Measurements from ENCODE around the gene TAOK1.

Gene TAOK1

DNA sequence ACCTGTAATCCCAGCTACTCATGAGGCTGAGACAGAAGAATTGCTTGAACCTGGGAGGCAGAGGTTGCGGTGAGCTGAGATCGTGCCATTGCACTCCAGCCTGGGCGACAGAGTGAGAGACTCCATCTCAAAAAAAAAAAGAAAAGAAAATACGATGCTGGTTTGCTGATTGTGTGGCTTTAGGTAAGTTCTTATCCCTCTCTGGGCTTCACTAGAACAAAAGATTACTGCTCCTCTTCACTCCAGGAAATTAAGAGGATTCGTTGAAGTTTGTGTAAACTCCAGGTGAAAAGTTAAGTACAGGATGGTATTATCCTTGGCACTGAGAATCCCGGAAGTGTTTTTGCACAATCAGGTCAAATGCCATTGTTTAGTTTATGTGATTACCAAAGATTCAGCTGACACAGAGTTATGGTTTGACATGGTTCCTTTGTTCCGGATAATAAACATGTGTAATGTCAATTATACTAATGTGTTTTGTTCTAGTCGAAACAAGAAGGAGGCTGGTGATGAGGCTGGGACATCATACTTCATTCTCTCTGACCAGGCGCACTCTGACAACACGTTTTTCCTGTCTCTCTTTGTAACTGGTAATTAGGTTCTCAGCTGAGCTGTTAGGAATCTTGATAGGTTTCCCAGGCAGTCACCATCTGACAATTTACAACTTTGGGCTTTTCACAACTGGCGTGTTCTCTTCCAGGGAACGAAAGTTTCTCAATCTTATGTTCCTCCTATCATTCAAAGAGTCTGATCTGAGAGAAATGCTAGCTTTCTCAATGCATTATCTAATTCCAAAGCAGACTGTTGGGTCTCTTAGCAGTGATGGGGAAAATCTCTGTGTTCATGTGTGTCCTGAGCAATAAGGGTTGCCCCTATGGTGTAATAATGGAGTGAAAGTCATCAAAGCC lies 10.8 kb upstream of the TAOK1 start:
- no peak for DNase-seq (ENCODE audit: low spot score)

DNA sequence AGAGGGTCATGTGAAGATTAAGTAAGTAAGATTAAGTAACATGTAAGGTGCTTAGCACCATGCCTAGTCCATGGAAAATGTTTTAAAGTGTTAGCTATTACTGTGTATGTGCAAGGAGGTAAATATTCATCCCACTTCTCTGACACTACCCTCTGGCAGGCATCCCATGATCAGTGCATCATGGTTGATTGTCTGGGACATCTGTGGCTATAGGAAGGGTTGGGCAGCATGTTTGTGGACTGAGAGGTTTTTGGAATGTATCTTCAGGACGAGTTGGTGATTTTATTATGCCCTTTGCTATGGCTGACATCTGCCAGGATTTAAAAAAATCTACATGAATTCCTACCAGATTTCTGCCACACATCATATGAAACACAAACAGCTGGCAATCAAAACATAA lies 6.5 kb upstream of the TAOK1 start:
- no peak for DNase-seq (ENCODE audit: low spot score)

DNA sequence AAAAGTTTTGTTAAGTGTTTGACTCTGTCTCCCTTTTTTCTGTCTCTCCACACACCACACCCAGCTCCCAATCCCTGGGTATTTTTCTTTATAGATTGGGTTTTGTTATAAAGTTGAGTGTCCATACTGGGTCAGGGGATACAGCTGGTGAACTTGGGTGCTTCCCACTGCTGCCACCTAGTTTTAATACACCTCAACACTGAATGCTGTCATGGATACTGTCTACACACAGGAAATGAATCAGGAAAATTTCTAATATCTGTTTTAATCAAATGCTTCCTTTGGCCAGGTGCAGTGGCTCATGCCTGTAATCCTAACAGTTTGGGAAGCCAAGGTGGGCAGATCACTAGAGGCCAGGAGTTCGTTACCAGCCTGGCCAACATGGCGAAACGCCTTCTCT lies 5.3 kb upstream of the TAOK1 start:
- DNase-seq (ENCODE audit: low spot score) = no peak

DNA sequence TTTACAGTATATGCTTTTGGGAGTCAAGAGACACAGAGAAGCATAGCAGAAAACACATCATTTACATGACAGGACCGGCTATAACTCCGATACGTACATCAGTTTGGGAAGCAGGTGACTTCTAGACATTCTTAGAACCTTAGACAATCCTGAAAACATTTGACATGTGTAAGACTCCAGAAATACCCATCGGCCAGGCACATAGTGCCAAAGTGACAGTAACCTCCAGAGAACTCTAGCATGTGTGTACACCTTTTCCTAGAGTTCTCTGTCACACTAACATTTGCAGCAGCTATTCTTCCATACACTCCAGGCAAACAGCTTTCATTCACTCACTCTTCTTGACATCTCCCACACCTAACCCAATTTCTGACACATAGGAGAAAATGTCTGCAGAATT lies 3.4 kb upstream of the TAOK1 start:
- no peak for DNase-seq (ENCODE audit: low spot score)

DNA sequence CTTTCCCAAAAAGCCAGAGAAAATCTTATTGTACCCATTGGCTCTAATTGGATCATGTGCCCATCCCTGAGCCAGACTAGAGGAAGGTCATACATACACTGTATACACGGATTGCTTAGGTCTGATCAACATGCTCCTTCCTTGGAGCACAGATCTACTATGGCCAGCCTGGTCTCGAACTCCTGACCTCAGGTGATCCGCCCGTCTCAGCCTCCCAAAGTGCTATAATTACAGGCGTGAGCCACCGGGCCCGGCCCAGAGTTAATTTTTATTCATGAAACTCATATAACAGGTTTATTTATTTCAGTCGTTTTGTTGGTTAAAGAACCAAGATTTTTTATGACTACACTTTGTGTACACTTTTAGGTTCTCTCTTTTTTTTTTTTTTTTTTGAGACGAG lies 1.2 kb upstream of the TAOK1 start:
- no peak for DNase-seq (ENCODE audit: low spot score)

DNA sequence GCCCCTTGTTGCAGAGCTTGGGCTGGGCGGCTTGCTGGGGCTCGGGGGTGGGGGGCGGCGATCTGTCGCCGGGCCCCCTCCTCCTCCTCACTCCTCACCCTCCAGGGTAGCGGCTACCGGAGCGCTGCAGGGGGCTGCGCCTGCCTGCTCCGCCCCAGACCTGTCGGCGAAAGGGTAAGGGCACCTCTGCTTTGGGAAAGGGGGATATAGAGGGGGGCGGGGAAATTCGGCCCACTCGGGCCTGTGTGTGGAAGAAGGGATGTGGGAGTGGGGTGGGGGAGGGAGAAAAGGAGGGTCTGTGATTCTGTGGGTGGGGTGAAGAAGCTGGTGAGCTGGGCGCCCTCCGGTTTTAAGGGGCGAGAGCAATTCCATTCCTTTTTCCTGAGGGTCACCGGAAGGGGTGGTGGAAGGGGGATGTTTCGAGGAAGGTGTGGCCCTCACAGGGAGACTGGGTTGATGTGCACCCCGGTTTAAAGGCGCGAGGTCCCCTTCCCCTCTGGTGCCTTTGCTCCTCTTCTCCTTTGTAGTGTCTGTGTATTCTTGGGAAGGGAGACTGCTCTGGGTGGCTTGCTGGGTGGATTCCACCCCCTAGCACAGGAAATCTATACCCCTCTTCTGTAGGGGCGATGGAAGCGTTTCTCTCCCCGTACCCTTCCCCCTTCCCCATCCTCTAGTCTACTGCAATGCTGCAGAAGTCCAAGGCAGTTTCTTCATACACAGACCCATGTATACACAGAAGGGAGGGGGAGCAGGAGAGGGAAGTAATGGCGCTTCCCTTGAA lies 878 bp downstream of the TAOK1 start:
- peak; percentile 43 for DNase-seq (ENCODE audit: low spot score)

DNA sequence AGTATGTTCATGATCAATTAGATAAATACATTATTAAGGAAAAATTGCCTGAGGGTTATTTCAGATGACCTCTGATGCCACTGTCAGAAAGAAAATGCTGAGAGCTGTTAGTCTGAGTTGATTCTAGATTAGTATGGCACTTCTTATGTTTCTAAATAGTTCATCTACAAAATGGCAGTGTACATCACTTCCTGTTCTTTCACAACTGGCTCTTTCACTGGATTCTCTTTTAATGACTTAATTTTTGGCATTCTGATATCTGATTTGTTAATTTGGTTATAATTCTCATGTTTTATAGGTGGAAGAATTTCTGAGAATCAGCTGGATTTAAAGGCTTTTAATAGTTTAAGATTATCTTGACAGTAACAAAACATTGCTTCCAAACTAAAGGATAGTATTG lies 3.3 kb downstream of the TAOK1 start:
- no peak for DNase-seq (ENCODE audit: low spot score)

DNA sequence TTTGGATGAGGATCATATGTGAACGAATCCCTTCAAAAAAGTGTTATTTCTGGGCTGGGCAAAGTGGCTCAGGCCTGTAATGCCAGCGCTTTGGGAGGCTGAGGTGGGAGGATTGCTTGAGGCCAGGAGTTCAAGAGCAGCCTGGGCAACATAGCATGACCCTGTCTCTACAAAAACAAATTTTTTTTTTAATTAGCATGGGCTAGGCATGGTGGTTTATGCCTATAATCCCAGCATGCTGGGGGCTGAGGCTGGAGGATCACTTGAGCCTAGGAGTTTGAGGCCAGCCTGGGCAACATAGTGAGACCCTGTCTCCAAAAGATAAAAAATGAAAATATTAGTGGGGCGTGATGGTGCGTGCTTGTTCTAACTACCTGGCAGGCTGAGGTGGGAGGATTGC lies 4.6 kb downstream of the TAOK1 start:
- DNase-seq (ENCODE audit: low spot score) = no peak

DNA sequence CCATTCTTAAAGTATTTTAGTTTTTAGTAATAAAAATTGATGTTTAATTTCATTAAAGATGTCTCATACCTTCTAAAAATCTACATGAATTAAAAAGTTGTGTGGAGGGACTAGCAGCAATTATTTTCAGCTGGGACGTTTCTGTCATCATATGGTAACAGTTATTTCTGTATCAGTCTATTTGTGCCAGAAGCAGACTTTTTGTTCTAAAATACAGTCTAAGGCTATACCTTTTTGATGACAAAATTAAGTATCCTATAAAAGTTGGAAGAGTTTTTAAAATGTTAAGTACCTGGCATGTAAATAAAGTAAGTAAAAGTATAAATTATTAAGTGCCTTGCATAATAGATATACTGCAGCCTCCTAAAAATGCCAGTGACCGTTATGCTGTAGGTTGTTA lies 5.9 kb downstream of the TAOK1 start:
- no peak for DNase-seq (ENCODE audit: low spot score)

DNA sequence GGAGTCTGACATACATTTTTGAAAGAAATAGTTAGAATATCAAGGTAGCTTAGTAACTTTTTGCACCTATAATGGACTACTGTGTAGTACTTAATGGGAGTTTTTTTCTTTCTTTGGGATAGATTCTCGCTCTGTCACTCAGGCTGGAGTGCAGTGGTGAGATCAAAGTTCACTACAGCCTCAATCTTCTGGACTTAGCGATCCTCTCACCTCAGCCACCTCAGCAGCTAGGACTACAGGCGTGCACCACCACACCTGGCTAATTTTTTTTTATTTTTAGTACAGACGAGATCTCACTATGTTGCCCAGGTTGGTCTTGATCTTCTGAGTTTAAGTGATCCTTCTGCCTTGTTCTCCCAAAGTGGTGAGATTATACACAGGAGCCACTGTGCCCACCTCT lies 9.5 kb downstream of the TAOK1 start:
- no peak for DNase-seq (ENCODE audit: low spot score)

DNA sequence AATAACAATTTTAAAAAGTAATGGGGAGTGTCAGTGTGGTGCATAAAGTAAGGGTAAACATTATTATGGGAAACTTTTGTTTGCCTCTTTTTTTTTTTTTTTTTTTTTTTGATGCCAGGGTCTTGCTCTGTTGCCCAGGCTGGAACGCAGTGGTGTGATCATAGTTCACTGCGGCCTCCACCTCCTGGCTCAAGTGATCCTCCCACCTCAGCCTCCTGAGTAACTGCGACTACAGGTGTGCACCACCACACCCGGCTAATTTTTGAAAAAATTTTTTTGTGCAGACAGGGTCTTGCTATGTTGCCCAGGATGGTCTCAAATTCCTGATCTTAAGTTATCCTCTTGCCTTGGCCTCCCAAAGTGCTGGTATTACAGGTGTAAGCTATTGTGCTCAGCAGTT lies 10.7 kb downstream of the TAOK1 start:
- no peak for DNase-seq (ENCODE audit: low spot score)

DNA sequence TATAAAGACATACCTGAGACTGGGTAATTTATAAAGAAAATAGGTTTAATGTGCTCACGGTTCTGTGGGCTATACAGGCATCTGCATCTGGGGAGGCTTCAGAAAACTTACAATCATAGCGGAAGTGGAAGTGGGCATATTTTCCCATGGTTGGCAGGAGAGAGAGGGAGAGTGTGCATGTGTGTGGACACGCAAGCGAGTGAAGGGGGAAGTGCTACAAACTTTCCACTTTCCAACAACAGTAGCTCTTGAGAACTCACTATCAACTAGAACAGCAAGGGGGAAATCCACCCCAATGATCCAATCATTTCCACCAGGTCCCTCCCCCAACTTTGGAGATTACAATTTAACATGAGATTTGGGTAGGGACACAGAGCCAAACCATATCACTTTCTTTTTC lies 11.1 kb downstream of the TAOK1 start:
- no peak for DNase-seq (ENCODE audit: low spot score)

DNA sequence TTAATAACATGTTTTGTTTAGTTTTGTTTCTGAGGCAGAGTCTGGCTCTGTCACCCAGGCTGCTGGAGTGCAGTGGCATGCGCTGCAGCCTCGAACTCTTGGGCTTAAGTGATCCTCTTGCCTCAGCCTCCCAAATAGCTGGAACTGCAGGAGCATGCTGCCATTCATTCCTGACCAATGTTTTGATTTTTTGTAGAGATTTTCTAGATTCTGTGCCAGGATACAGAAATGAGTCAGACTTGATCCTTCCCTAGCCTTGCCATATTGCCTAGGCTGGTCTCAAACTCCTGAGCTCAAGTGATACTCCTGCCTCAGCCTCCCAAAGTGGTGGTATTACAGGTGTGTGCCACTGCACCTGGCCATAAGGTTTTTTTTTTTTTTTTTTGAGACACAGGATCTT lies 17.7 kb downstream of the TAOK1 start:
- DNase-seq (ENCODE audit: low spot score) = no peak

DNA sequence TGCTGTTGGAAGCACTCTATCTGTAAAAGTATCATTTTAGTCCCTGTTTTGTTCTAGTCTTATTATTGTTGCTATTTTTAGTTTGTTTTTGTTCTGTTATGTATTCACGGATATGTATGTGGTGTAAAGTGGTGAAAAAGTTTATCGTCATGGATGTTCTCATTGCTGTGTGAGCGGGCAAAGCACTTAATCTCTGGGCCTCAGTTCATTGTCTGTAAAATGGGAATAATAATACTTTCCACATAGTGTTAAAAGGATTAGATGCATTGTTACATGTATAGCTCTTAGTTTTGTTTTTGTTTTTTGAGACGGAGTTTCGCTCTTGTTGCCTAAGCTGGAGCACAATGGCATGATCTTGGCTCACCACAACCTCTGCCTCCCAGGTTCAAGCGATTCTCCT lies 19.8 kb downstream of the TAOK1 start:
- no peak for DNase-seq (ENCODE audit: low spot score)

DNA sequence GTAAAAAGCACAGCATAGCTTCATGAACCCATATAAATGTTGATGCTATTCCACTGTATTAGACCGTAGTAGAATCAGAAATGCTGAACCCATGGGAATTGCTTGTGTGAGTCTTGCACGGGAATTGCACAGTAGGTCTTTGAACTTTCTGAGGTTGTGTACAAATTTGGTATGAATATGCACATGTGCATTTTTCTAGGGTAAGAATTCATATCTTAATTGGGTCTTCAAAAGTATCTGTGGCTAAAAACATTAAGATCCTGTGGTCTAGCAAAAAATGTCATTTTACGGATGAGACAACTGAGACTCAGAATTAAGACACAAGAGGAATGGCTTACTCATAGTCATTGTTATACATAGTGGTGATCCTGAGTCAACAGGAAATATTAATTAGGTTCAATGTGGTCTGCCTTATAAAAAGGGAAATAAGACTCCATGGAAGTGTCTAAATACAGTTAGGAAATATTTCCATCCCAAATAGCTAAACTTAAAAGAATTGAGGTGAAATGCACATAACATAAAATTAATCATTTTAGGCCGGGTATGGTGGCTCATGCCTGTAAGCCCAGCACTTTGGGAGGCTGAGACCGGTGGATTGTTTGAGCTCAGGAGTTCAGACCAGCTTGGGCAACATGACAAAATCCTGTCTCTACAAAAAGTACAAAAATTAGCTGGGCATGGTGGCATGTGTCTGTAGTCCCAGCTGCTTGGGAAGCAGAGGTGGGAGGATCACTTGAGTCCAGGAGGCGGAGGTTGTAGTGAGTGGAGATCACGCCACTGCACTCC lies 22.8 kb downstream of the TAOK1 start:
- no peak for DNase-seq (ENCODE audit: low spot score)

DNA sequence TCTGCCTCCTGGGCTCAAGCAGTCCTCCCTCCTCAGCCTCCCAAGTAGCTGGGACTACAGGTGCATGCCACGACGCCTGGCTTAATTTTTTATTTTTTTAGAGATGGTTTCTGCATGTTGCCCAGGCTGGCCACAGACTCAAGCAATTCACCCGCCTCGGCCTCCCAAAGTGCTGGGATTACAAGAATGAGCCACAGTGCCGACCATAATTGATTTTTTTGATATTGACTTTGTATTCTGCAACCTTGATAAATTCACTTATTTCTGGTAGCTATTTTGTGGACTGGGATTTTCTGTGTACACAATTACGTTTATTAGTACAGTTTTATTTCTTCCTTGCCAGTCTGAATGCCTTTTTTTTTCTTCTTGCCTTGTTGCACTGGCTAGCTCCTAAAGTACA lies 30.0 kb downstream of the TAOK1 start:
- no peak for DNase-seq (ENCODE audit: low spot score)

DNA sequence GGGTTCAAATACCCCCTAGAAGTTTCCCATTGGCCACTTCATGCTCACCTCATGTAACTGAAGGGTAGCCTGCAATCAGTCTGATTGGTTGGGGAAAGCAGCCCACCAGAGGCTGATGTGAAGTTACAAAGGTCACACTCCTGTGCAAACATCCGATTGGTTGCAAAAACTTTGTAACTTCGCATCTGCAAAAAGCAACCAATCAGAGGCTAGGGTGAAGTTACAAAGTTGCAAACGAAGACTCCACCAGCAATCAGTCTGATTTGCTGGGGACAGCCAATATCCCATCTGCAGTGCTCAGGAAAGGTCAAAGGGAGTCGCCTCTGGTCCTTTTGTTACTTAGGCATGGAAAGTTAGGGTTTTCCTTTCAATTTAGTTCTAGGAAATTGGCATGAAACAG lies 40.1 kb downstream of the TAOK1 start:
- no peak for DNase-seq (ENCODE audit: low spot score)

DNA sequence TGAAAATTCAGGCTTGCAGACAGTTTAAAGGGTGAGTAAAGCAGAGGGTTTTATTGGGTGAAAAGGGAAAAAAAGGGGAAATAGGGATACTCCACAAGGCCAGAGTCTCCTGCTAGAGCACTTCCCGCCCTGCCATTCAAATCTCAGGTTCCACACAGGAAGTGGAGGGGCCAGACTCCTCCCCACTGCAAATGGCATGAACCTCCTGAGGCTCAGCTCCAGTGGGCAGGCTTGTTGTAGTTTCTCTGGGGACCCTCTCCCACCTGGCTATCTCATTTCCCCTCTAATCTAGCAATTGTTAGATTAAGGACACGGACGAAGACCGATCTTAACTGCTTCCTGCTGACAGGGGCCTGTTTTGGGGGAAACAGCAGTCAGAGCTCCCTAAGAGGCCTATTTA lies 43.4 kb downstream of the TAOK1 start:
- DNase-seq (ENCODE audit: low spot score) = no peak

DNA sequence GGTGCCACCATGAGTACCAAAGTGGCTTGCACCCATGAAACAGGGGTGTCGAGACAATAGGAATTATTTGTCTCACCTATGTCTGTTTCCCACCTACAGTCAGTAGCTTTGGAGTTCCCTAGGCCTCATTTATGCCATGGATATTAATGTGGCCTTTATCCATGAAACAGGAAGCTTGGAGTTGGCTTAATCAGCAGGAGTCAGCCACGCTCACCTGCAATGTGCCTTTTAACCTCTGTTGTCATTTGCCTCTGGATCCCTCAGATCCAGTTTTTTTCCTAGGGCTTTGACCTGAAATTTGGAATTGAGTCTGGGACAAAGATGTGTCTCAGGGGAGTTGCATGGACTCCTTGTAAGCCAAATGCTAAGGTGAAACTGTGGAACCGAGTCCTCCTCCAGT lies 44.4 kb downstream of the TAOK1 start:
- DNase-seq (ENCODE audit: low spot score) = no peak

DNA sequence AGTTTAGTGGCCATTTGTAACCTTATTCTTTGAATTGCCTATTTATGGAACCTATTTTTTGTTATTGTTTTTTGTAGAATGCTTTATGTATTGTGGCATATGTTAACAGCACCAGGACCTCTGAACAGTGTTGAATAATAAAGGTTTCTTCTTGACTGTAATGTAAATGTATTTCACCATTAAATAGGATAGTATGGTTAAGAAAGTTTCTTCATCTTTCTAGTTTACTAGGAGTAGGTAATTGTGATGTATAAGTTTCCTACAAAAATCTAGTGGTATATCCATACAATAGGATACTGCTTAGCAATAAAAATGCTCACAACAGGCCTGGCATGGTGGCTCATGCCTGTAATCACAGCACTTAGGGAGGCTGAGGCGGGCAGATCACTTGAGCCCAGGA lies 52.3 kb downstream of the TAOK1 start:
- DNase-seq (ENCODE audit: low spot score) = no peak

DNA sequence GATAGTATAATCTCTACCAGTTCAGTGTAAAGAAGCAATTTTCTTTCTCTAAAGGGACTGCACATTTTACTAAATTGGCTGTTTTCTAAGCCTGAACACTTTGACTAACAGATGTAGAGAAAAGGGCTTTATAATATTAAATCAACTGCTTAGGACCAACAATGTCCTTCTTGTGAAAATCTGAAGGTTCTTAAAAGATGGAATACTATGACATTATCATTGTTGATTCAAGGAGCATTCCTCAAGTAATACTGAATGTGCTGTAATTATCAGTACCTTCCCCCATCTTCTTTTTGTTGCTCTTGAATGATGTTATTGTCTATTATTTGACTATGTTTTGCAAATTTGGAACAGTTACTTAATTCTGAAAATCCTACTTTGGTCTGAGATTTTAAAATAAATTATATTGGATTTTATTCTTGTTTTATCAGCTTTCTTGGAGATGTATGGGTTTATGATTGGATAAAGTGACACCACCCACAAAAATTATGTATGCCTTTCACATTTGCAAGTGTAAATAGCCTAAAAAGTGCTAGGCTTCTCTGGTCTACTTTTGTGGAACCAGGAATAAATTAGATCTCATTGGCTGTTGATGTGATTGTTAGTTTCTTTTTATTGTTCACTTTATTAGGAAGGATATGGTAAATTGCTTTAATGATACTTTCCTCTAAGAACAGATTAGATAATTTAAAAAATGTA lies 53.0 kb downstream of the TAOK1 start:
- DNase-seq (ENCODE audit: low spot score) = no peak

DNA sequence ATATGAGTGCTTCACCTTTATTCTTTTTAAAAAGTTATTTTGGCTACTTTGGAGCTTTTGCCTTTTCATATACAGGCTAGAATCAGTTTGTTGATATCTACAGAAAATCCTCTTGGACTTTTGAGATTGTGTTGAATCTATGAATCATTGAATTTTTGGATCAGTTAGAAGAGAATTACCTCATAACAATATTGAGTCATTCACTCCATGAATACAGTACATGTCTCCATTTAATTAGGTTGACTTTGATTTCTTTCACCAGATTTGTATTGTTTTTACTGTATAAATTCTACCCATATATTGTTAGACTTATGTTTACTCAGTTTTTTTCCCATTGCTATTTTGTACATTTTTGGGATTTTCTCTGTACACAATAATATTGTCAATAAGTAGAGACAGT lies 54.4 kb downstream of the TAOK1 start:
- no peak for DNase-seq (ENCODE audit: low spot score)
